ENCODE results near the gene CAMKK1. TPM values are rescaled to one million over a fixed set of nuclear protein-coding genes. Genes with fewer than 3 reads are reported as not detected.

CAMKK1 gene
- total and polyA plus RNA-seq, 2 donors (not counting 1 experiment from before 2014, with no cell fraction given): 4.5 to 35.9 TPM

- Mint-ChIP-seq H3K4me3 (no peak overlapping the region), H3K4me1 (no peaks in the 10 kb centered on the region), H3K27ac (no peak overlapping the region), H3K27me3 (no peaks in the 10 kb centered on the region), H3K9me3 (ENCODE audit: insufficient read depth) (no peaks in the 10 kb centered on the region)
- TF ChIP-seq, protein P1, sequence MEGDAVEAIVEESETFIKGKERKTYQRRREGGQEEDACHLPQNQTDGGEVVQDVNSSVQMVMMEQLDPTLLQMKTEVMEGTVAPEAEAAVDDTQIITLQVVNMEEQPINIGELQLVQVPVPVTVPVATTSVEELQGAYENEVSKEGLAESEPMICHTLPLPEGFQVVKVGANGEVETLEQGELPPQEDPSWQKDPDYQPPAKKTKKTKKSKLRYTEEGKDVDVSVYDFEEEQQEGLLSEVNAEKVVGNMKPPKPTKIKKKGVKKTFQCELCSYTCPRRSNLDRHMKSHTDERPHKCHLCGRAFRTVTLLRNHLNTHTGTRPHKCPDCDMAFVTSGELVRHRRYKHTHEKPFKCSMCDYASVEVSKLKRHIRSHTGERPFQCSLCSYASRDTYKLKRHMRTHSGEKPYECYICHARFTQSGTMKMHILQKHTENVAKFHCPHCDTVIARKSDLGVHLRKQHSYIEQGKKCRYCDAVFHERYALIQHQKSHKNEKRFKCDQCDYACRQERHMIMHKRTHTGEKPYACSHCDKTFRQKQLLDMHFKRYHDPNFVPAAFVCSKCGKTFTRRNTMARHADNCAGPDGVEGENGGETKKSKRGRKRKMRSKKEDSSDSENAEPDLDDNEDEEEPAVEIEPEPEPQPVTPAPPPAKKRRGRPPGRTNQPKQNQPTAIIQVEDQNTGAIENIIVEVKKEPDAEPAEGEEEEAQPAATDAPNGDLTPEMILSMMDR (IDR thresholded peaks at IDR 0.05): no peak
- TF ChIP-seq EZH2 (IDR thresholded peaks at IDR 0.05; ENCODE audit: borderline replicate concordance, insufficient read depth, low read depth, low read length, poor library complexity, severe bottlenecking): no peak
- no peak overlapping the region for H3K4me3 ChIP-seq (ENCODE audit: control extremely low read depth in 1 of 5, extremely low read depth in 1 of 5, insufficient read depth in 1 of 5, low read depth in 2 of 5, low read length in 4 of 5)
- no peak overlapping the region for H3K9ac ChIP-seq (ENCODE audit: low read length)
- H2AFZ ChIP-seq (ENCODE audit: insufficient read depth, low read depth, low read length, poor library complexity, severe bottlenecking): no peak overlapping the region
- H3K27ac ChIP-seq (ENCODE audit: low read length in 2 of 2): no peak overlapping the region
- DNase-seq: no peak
- no peaks in the 10 kb centered on the region for H3K4me1 ChIP-seq (ENCODE audit: control insufficient read depth in 2 of 2, insufficient read depth in 2 of 2, low read length in 2 of 2)
- H4K20me1 ChIP-seq (ENCODE audit: control insufficient read depth, insufficient read depth, low read length, poor library complexity, severe bottlenecking): no peaks in the 10 kb centered on the region
- ChIA-PET POLR2A (no interaction called here), CTCF (interaction anchor here (0.6 to 6.9 kb wide), 11 partner anchors 15 to 214 kb away, joined by 3 to 53 read pairs (median 18); partner anchors contain the start of gene NCBP3)
- WGBS (ENCODE audit: insufficient coverage): 96% methylated on average over 29 of the region's 30 CpGs
- no peak overlapping the region for H3K4me2 ChIP-seq (replicated peaks; ENCODE audit: low read depth, low read length, poor library complexity, severe bottlenecking)
- H3K36me3 ChIP-seq (replicated peaks in 1 of 2; ENCODE audit: control extremely low read depth in 1 of 2, control insufficient read depth in 1 of 2, extremely low read depth in 1 of 2, insufficient read depth in 2 of 2, low read length in 1 of 2): peaks cover 0 to 11% of the 10 kb centered on the region in 2 experiments
- ATAC-seq (ENCODE audit: low read depth): no peak
- H3K79me2 ChIP-seq (ENCODE audit: control insufficient read depth, insufficient read depth, low read length): no peaks in the 10 kb centered on the region
- no peaks in the 10 kb centered on the region for H3K9me3 ChIP-seq (ENCODE audit: control extremely low read depth in 1 of 3, control insufficient read depth in 2 of 3, insufficient read depth in 1 of 3, low read length in 2 of 3)
- intact Hi-C loops (cut with micrococcal nuclease): no loop called here
- no peaks in the 10 kb centered on the region for H3K27me3 ChIP-seq (replicated peaks in 1 of 4; ENCODE audit: control extremely low read depth in 1 of 4, control insufficient read depth in 3 of 4, insufficient read depth in 4 of 4, low read length in 3 of 4)
These were observed 31.7 kb downstream of the CAMKK1 start for GRCh38 chr17:3860939-3861700.

DNA sequence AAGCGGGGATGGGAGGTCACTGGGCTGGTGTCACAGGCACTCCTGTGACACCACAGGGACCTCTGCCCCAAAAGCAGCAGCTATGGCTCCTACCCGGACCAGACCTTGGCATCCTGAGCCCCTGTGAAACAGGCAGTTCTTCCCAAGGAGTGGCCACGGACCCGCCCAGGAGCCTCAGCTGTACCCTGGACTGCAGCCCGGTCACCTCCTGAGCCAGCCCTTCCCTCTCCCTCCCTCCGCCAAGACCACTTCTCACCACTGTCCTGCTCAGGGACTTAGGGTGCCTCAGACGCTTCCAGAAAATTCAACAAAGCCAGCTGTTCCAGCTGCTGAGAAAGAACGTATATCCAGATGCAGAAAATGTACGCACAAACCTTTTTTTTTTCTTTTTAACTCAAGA, 32.9 kb downstream of the CAMKK1 start:
- Histone ChIP-seq H3K79me2 (ENCODE audit: control insufficient read depth, insufficient read depth, low read length) (no peaks in the 10 kb centered on the region), H3K4me3 (ENCODE audit: control extremely low read depth in 1 of 5, extremely low read depth in 1 of 5, insufficient read depth in 1 of 5, low read depth in 2 of 5, low read length in 4 of 5) (no peak overlapping the region), H3K9me3 (ENCODE audit: control extremely low read depth in 1 of 3, control insufficient read depth in 2 of 3, insufficient read depth in 1 of 3, low read length in 2 of 3) (no peaks in the 10 kb centered on the region), H3K4me2 (replicated peaks; ENCODE audit: low read depth, low read length, poor library complexity, severe bottlenecking) (no peak overlapping the region), H3K27me3 (replicated peaks in 1 of 4; ENCODE audit: control extremely low read depth in 1 of 4, control insufficient read depth in 3 of 4, insufficient read depth in 4 of 4, low read length in 3 of 4) (no peaks in the 10 kb centered on the region), H3K4me1 (ENCODE audit: control insufficient read depth in 2 of 2, insufficient read depth in 2 of 2, low read length in 2 of 2) (no peaks in the 10 kb centered on the region), H3K27ac (ENCODE audit: low read length in 2 of 2) (no peak overlapping the region), H3K36me3 (replicated peaks in 1 of 2; ENCODE audit: control extremely low read depth in 1 of 2, control insufficient read depth in 1 of 2, extremely low read depth in 1 of 2, insufficient read depth in 2 of 2, low read length in 1 of 2) (peaks cover 0 to 8% of the 10 kb centered on the region in 2 experiments), H2AFZ (ENCODE audit: insufficient read depth, low read depth, low read length, poor library complexity, severe bottlenecking) (no peak overlapping the region), H3K9ac (ENCODE audit: low read length) (no peak overlapping the region), H4K20me1 (ENCODE audit: control insufficient read depth, insufficient read depth, low read length, poor library complexity, severe bottlenecking) (no peaks in the 10 kb centered on the region)
- no peak for TF ChIP-seq EZH2 (IDR thresholded peaks at IDR 0.05; ENCODE audit: borderline replicate concordance, insufficient read depth, low read depth, low read length, poor library complexity, severe bottlenecking)
- TF ChIP-seq, protein P1 (IDR thresholded peaks at IDR 0.05): no peak
- Mint-ChIP-seq H3K4me3 (no peak overlapping the region), H3K9me3 (ENCODE audit: insufficient read depth) (no peaks in the 10 kb centered on the region), H3K4me1 (no peaks in the 10 kb centered on the region), H3K27me3 (no peaks in the 10 kb centered on the region), H3K27ac (no peak overlapping the region)
- POLR2A ChIA-PET: interaction anchor here (0.6 kb wide), 1 partner anchor 69 kb away, joined by 4 read pairs; no protein-coding TSS in a partner anchor
- DNase-seq (no peak), ATAC-seq (ENCODE audit: low read depth) (no peak)
- WGBS (ENCODE audit: insufficient coverage): 95% methylated on average over 6 of the region's 9 CpGs
- intact Hi-C loops (cut with micrococcal nuclease): no loop called here
- CTCF ChIA-PET: interaction anchor here (0.6 to 3.8 kb wide), 3 partner anchors 14 to 145 kb away, joined by 3 to 18 read pairs (median 4); no protein-coding TSS in a partner anchor

Data from B cell (primary cell).